HepG2 (cell line): Measurements from ENCODE around the gene MARS1. TPM values are rescaled to one million over a fixed set of nuclear protein-coding genes. Genes with fewer than 3 reads are reported as not detected.
A peak's percentile ranks its signal among the peaks of the same experiment; 100 is the strongest.

ENCODE experiments used
- ATF1 ChIP-seq: IDR thresholded peaks from 2 replicates; pipeline ENCODE4 v1.6.1; 2016; ENCODE audit warnings: mild to moderate bottlenecking, control low read depth
- FOXK2 ChIP-seq: fragments of 450-650 bp; IDR thresholded peaks from 2 replicates; pipeline ENCODE4 v1.6.1; 2016
- HDAC6 ChIP-seq: fragments of 200-600 bp; sonication (generic); IDR thresholded peaks from 2 replicates; pipeline ENCODE4 v1.7.0; 2017; ENCODE audit warnings: mild to moderate bottlenecking, antibody characterized with exemption, low read length, low read depth
- HOXA3 ChIP-seq: sonication (generic); formaldehyde crosslinking; IDR thresholded peaks from 2 replicates; pipeline ENCODE4 v1.5.0; 2020; ENCODE audit warnings: missing genetic modification reagents
- NKX3-1 ChIP-seq: sonication (generic); formaldehyde crosslinking; IDR thresholded peaks from 2 replicates; pipeline ENCODE4 v1.5.0; 2020; ENCODE audit warnings: missing genetic modification reagents
- NR2F1 ChIP-seq, 2 experiments: fragments of 450-650 bp in 1 of 2; formaldehyde crosslinking in 1 of 2; IDR thresholded peaks; 2 replicates each; pipeline versions ENCODE4 v1.5.0 to v1.6.1; 2016 to 2020; ENCODE audit warnings: mild to moderate bottlenecking in 1 of 2, missing compliant biosample characterization in 1 of 2, missing genetic modification reagents in 1 of 2, moderate library complexity in 1 of 2
- PITX1 ChIP-seq: sonication (generic); formaldehyde crosslinking; IDR thresholded peaks from 2 replicates; pipeline ENCODE4 v1.5.1; 2020; ENCODE audit warnings: mild to moderate bottlenecking, missing genetic modification reagents
- RBM22 ChIP-seq: fragments of 200-400 bp; formaldehyde crosslinking; optimal IDR thresholded peaks from 2 replicates; pipeline ENCODE3; 2017; ENCODE audit warnings: mild to moderate bottlenecking, low read length, moderate library complexity
- SIX4 ChIP-seq: sonication (generic); formaldehyde crosslinking; IDR thresholded peaks from 2 replicates; pipeline ENCODE4 v1.4.0; 2020; ENCODE audit warnings: missing genetic modification reagents
- ZFX ChIP-seq: sonication (generic); formaldehyde crosslinking; IDR thresholded peaks from 2 replicates; pipeline ENCODE4 v1.4.0; 2020; ENCODE audit warnings: mild to moderate bottlenecking, low read depth, missing genetic modification reagents, moderate library complexity
- ZNF777 ChIP-seq: sonication (generic); formaldehyde crosslinking; IDR thresholded peaks from 2 replicates; pipeline ENCODE4 v1.4.0; 2020; ENCODE audit warnings: missing genetic modification reagents
- ZNF850 ChIP-seq: sonication (generic); formaldehyde crosslinking; conservative IDR thresholded peaks from 2 replicates; pipeline ENCODE4 v1.9.0; 2021; ENCODE audit warnings: mild to moderate bottlenecking, missing genetic modification reagents
- polyA plus RNA-seq, 8 experiments: library from polyadenylated mRNA; depleted of rRNA in 3 of 8; stranded (reverse) in 7 of 8; unstranded in 1 of 8; fragments of >200 nt; fragmentation: Illumina TruSeq in 4 of 8; extraction: Trizol in 4 of 8; gene quantifications; 2 replicates each; pipeline versions ENCODE4 v1.2.1 to v1.2.3, GENCODE V29; 2011 to 2016; ENCODE audit warnings: low read depth in 4 of 8, missing spikeins in 1 of 8, mixed read lengths in 1 of 8; ENCODE audit not compliant: insufficient read depth in 1 of 8
- total RNA-seq, 5 experiments: library from RNA; depleted of rRNA; stranded (reverse); fragments of >200 nt; fragmentation: Illumina TruSeq; extraction: Trizol; gene quantifications; 2 replicates each; pipeline ENCODE4 v1.2.3, GENCODE V29; 2016; ENCODE audit warnings: low read depth in 1 of 5
- TF ChIP-seq, protein P1 (sequence below): sonication (generic); formaldehyde crosslinking; IDR thresholded peaks from 2 replicates; pipeline ENCODE4 v1.8.0; 2022; ENCODE audit warnings: missing genetic modification reagents, mild to moderate bottlenecking, moderate library complexity, borderline replicate concordance
- TF ChIP-seq, protein P2 (sequence below): sonication (generic); formaldehyde crosslinking; IDR thresholded peaks from 2 replicates; pipeline ENCODE4 v1.4.0; 2020; ENCODE audit warnings: missing genetic modification reagents, mild to moderate bottlenecking, borderline replicate concordance
- TF ChIP-seq, protein P3 (sequence below): sonication (generic); formaldehyde crosslinking; IDR thresholded peaks from 2 replicates; pipeline ENCODE4 v1.5.1; 2020; ENCODE audit warnings: mild to moderate bottlenecking, missing genetic modification reagents, borderline replicate concordance
- TF ChIP-seq, protein P4 (sequence below): sonication (generic); formaldehyde crosslinking; IDR thresholded peaks from 2 replicates; pipeline ENCODE4 v1.4.0; 2020; ENCODE audit warnings: missing genetic modification reagents
- TF ChIP-seq, protein P5 (sequence below): sonication (generic); formaldehyde crosslinking; IDR thresholded peaks from 2 replicates; pipeline ENCODE4 v1.4.0; 2020; ENCODE audit warnings: low read depth, missing genetic modification reagents

Gene MARS1
- total and polyA plus RNA-seq, 2 of the 13 experiments (the other 11 are each of a cell fraction or from before 2014, with no cell fraction given), result 115 to 181 TPM

DNA sequence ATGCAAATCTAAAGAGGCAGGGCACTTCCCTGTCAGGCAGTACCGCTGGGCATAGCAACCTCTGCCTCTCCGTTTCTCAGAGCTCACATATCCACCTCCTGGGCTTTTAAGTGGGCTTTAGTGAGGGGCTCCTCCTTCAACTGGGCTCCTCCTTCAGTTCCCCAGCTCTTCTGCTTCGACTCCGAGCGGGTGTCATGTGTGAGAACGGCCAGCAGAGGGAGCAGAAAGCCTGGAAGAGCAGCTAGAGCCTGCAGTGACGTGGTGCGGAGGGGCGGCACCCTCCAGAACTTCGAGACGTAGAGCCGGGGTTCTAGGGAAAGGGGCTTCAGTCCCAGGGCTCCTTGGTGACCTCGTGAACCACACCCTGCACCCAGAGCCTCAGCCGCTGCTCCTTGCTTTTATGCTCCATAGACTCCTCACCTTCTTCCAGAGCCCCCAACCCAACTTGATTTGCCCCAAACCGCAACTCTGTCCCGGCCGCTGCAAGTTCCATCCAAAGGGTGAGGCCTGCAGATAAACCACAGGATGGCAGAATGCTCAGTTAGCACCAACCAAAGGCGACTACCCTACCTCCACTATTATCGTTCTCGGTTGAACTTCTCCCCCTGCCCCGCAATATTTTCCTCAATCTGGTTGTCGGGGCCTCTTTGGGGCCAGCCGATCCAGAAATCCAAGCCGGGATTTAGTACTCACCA, 28.7 kb upstream of the MARS1 start (continued):
- TF ChIP-seq, protein P1, sequence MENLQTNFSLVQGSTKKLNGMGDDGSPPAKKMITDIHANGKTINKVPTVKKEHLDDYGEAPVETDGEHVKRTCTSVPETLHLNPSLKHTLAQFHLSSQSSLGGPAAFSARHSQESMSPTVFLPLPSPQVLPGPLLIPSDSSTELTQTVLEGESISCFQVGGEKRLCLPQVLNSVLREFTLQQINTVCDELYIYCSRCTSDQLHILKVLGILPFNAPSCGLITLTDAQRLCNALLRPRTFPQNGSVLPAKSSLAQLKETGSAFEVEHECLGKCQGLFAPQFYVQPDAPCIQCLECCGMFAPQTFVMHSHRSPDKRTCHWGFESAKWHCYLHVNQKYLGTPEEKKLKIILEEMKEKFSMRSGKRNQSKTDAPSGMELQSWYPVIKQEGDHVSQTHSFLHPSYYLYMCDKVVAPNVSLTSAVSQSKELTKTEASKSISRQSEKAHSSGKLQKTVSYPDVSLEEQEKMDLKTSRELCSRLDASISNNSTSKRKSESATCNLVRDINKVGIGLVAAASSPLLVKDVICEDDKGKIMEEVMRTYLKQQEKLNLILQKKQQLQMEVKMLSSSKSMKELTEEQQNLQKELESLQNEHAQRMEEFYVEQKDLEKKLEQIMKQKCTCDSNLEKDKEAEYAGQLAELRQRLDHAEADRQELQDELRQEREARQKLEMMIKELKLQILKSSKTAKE, result no peak
- TF ChIP-seq NKX3-1 (CRISPR knock-in tag) (no peak), ZNF850 (CRISPR knock-in tag) (no peak), NR2F1 (CRISPR knock-in tag; IDR thresholded peaks at IDR 0.05) (no peak), HOXA3 (CRISPR knock-in tag) (no peak; the same call in 1 of the 2 replicates), ZFX (peak; percentile 56; the same call in 1 of the 2 replicates), RBM22 (peak; percentile 58), ZNF777 (CRISPR knock-in tag) (peak; percentile 58; the same call in 1 of the 2 replicates), PITX1 (CRISPR knock-in tag) (peak; percentile 51; the same call in 1 of the 2 replicates), SIX4 (no peak), ATF1 (CRISPR knock-in tag) (peak; percentile 72; the same call in 1 of the 2 replicates), FOXK2 (no peak), HDAC6 (no peak)
- TF ChIP-seq, protein P2, sequence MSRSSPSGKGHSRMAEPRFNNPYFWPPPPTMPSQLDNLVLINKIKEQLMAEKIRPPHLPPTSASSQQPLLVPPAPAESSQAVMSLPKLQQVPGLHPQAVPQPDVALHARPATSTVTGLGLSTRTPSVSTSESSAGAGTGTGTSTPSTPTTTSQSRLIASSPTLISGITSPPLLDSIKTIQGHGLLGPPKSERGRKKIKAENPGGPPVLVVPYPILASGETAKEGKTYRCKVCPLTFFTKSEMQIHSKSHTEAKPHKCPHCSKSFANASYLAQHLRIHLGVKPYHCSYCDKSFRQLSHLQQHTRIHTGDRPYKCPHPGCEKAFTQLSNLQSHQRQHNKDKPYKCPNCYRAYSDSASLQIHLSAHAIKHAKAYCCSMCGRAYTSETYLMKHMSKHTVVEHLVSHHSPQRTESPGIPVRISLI, result 0 out of 2 replicates have a peak, but pooled peaks have one; percentile 26
- TF ChIP-seq, protein P3, sequence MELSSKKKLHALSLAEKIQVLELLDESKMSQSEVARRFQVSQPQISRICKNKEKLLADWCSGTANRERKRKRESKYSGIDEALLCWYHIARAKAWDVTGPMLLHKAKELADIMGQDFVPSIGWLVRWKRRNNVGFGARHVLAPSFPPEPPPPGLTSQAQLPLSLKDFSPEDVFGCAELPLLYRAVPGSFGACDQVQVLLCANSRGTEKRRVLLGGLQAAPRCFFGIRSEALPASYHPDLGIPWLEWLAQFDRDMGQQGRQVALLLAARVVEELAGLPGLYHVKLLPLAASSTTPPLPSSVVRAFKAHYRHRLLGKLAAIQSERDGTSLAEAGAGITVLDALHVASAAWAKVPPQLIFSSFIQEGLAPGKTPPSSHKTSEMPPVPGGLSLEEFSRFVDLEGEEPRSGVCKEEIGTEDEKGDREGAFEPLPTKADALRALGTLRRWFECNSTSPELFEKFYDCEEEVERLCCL, result no peak
- TF ChIP-seq, protein P4, sequence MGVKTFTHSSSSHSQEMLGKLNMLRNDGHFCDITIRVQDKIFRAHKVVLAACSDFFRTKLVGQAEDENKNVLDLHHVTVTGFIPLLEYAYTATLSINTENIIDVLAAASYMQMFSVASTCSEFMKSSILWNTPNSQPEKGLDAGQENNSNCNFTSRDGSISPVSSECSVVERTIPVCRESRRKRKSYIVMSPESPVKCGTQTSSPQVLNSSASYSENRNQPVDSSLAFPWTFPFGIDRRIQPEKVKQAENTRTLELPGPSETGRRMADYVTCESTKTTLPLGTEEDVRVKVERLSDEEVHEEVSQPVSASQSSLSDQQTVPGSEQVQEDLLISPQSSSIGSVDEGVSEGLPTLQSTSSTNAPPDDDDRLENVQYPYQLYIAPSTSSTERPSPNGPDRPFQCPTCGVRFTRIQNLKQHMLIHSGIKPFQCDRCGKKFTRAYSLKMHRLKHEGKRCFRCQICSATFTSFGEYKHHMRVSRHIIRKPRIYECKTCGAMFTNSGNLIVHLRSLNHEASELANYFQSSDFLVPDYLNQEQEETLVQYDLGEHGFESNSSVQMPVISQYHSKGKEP (CRISPR knock-in tag), result no peak
- TF ChIP-seq, protein P5, sequence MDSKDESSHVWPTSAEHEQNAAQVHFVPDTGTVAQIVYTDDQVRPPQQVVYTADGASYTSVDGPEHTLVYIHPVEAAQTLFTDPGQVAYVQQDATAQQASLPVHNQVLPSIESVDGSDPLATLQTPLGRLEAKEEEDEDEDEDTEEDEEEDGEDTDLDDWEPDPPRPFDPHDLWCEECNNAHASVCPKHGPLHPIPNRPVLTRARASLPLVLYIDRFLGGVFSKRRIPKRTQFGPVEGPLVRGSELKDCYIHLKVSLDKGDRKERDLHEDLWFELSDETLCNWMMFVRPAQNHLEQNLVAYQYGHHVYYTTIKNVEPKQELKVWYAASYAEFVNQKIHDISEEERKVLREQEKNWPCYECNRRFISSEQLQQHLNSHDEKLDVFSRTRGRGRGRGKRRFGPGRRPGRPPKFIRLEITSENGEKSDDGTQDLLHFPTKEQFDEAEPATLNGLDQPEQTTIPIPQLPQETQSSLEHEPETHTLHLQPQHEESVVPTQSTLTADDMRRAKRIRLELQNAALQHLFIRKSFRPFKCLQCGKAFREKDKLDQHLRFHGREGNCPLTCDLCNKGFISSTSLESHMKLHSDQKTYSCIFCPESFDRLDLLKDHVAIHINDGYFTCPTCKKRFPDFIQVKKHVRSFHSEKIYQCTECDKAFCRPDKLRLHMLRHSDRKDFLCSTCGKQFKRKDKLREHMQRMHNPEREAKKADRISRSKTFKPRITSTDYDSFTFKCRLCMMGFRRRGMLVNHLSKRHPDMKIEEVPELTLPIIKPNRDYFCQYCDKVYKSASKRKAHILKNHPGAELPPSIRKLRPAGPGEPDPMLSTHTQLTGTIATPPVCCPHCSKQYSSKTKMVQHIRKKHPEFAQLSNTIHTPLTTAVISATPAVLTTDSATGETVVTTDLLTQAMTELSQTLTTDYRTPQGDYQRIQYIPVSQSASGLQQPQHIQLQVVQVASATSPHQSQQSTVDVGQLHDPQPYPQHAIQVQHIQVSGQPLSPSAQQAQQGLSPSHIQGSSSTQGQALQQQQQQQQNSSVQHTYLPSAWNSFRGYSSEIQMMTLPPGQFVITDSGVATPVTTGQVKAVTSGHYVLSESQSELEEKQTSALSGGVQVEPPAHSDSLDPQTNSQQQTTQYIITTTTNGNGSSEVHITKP (CRISPR knock-in tag), result no peak
